ENCODE data around the gene LHFPL2.

LHFPL2 gene

DNA sequence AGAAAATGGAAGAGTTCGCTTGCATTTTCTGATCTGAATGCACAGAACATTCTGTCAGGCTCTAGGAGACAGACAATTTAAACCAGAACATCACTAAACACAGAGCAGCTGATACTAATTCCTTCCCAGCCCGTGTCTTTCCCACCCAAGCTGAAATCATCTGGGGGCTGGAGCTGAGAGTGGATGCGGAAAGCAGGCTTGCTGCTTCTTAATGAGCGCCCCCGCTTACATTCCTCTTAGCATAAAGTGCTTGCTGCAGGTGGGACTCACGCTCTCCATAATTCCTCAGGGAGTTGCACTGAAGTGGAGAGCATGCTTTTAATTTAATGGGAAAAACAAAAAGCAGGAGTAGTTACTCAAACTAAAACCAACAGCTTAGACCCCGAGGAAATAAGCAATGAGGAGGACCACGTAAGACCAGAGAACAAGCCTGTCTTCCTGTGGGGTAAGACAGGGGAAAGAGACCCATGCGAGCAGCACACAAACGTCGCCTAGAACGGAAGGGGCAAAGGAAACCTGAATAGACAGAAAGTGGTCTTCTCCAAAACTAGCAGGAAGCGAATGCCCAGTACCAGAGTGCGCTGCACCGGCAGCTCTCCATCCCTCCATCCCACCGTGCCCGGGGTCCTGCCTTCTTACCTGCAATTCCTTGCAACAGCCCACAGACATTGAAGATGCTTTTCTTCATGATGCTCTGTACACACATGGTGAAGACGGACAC, 139.3 kb downstream of the LHFPL2 start:
- no peaks in the 10 kb centered on the region for H3K4me1 ChIP-seq (ENCODE audit: control insufficient read depth, insufficient read depth, low read length, poor library complexity, severe bottlenecking)
- H3K27me3 ChIP-seq (replicated peaks; ENCODE audit: control insufficient read depth, insufficient read depth, low read length, poor library complexity, severe bottlenecking) = peaks cover 4% of the 10 kb centered on the region
- H3K9me3 ChIP-seq (ENCODE audit: control insufficient read depth, low read length) = no peaks in the 10 kb centered on the region
- H3K4me3 ChIP-seq (ENCODE audit: insufficient read depth, low read depth, low read length, poor library complexity, severe bottlenecking) = peak overlapping the region; percentile 65
- no peaks in the 10 kb centered on the region for H3K36me3 ChIP-seq (ENCODE audit: control insufficient read depth, insufficient read depth, low read length)
- no peak for DNase-seq
- H3K27ac ChIP-seq (ENCODE audit: insufficient read depth, low read length, poor library complexity, severe bottlenecking) = no peak overlapping the region

- H3K4me3 ChIP-seq (ENCODE audit: insufficient read depth, low read depth, low read length, poor library complexity, severe bottlenecking) = no peak overlapping the region
- H3K36me3 ChIP-seq (ENCODE audit: control insufficient read depth, insufficient read depth, low read length) = no peaks in the 10 kb centered on the region
- no peak overlapping the region for H3K27ac ChIP-seq (ENCODE audit: insufficient read depth, low read length, poor library complexity, severe bottlenecking)
- H3K27me3 ChIP-seq (replicated peaks; ENCODE audit: control insufficient read depth, insufficient read depth, low read length, poor library complexity, severe bottlenecking) = peaks cover 4% of the 10 kb centered on the region
- DNase-seq = no peak
- H3K9me3 ChIP-seq (ENCODE audit: control insufficient read depth, low read length) = no peaks in the 10 kb centered on the region
- H3K4me1 ChIP-seq (ENCODE audit: control insufficient read depth, insufficient read depth, low read length, poor library complexity, severe bottlenecking) = no peaks in the 10 kb centered on the region
These were observed 140.3 kb downstream of the LHFPL2 start for GRCh38 chr5:78508186-78508765.

GRCh38 chr5:78507531-78507930, 141.0 kb downstream of the LHFPL2 start:
- H3K4me3 ChIP-seq (ENCODE audit: insufficient read depth, low read depth, low read length, poor library complexity, severe bottlenecking) = no peak overlapping the region
- H3K27me3 ChIP-seq (replicated peaks; ENCODE audit: control insufficient read depth, insufficient read depth, low read length, poor library complexity, severe bottlenecking) = peaks cover 4% of the 10 kb centered on the region
- DNase-seq = no peak
- H3K4me1 ChIP-seq (ENCODE audit: control insufficient read depth, insufficient read depth, low read length, poor library complexity, severe bottlenecking) = no peaks in the 10 kb centered on the region
- no peak overlapping the region for H3K27ac ChIP-seq (ENCODE audit: insufficient read depth, low read length, poor library complexity, severe bottlenecking)
- no peaks in the 10 kb centered on the region for H3K9me3 ChIP-seq (ENCODE audit: control insufficient read depth, low read length)
- H3K36me3 ChIP-seq (ENCODE audit: control insufficient read depth, insufficient read depth, low read length) = no peaks in the 10 kb centered on the region

DNA sequence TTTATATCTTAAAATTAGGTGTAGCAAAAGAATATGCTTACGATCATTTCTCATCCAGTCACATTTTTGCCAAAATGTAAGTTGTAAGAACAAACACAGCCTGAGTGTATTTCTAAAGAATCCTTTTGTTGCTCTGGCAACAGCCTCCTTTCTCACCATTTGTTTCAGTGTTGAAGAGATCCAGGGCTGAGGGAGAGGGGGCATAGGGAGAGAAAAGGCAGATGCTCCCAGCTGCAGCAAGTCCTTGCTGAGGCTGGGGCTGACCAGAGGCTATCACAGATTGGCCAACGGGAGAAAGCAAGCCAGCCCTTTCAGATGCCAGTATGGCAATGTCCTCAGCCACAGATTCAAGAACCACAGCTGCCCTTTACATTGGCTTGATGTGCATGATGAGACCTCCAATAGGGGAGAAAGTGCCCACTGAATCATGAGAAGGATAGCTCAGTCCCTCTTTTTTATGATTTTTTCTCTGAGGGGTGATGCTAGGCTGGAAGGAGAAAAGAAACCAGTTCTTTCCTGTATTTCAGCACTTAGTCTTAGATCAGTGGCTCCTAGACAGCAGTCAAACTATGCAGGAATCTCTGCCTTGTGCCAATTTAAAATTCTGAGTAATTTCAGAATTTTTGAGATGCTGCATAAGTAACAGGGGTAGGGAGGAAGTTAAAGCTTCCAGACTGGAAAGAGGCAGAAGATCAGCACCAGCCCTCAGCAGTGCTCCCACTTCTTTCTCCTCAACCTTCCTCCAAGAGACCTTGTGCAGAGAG, 142.1 kb downstream of the LHFPL2 start:
- Histone ChIP-seq H3K4me3 (ENCODE audit: insufficient read depth, low read depth, low read length, poor library complexity, severe bottlenecking) (no peak overlapping the region), H3K27me3 (replicated peaks; ENCODE audit: control insufficient read depth, insufficient read depth, low read length, poor library complexity, severe bottlenecking) (peaks cover 4% of the 10 kb centered on the region), H3K4me1 (ENCODE audit: control insufficient read depth, insufficient read depth, low read length, poor library complexity, severe bottlenecking) (no peaks in the 10 kb centered on the region), H3K27ac (ENCODE audit: insufficient read depth, low read length, poor library complexity, severe bottlenecking) (no peak overlapping the region), H3K36me3 (ENCODE audit: control insufficient read depth, insufficient read depth, low read length) (no peaks in the 10 kb centered on the region), H3K9me3 (ENCODE audit: control insufficient read depth, low read length) (no peaks in the 10 kb centered on the region)
- no peak for DNase-seq

- Histone ChIP-seq H3K27ac (ENCODE audit: insufficient read depth, low read length, poor library complexity, severe bottlenecking) (no peak overlapping the region), H3K4me1 (ENCODE audit: control insufficient read depth, insufficient read depth, low read length, poor library complexity, severe bottlenecking) (no peaks in the 10 kb centered on the region)
These were observed 142.7 kb downstream of the LHFPL2 start for GRCh38 chr5:78505860-78506259.

DNA sequence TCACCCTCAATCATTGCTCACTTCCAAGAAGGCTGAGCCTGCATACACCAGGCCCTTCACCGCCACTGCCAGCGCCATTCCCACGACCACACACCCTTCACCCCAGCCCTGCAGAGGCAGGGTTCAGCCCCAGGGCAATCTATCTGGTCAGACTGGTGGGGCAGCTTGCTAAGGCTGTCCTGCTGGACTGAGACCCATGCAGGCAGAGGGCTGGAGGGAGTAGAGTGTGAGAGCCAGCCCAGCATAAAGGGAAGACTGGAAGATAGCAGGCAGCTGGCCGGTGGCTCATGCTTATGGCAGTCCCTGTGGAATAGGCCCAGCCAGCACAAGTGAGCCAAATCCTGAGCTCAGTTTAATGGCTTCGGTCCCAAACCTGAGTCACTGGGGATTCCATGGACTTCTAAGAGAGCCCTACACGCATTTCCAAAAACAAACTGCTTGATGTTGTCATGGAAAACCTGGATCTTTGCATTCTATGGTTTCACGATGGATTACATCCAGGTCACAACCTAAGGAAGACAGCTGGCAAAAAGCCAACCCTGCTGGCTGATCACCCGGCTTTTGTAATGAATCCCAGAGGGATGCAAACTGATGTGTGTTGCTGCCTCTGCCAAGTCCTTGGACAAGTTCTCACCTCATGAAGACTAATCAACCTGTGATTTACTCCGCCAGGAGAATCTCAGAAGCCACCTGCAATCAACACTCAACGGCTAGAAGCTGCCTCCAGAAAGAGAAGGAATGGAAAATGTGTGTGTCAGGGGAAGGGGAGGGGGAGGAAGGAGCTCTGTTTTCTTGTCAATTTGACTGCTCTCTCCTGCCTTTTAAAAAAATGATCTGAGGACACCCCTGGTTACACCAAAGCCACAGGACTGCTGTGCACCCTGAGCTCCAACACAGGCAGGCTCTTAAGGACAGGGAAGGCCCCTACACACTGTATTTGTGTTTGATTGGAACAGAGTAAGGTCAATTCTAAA, 143.6 kb downstream of the LHFPL2 start:
- Histone ChIP-seq H3K4me3 (ENCODE audit: insufficient read depth, low read depth, low read length, poor library complexity, severe bottlenecking) (no peak overlapping the region), H3K27ac (ENCODE audit: insufficient read depth, low read length, poor library complexity, severe bottlenecking) (no peak overlapping the region)
- no peak for DNase-seq

More at GRCh38 chr5:78505860-78506259, 142.7 kb downstream of the LHFPL2 start:
- Histone ChIP-seq H3K4me3 (ENCODE audit: insufficient read depth, low read depth, low read length, poor library complexity, severe bottlenecking) (no peak overlapping the region), H3K27me3 (replicated peaks; ENCODE audit: control insufficient read depth, insufficient read depth, low read length, poor library complexity, severe bottlenecking) (peaks cover 7% of the 10 kb centered on the region), H3K9me3 (ENCODE audit: control insufficient read depth, low read length) (no peaks in the 10 kb centered on the region), H3K36me3 (ENCODE audit: control insufficient read depth, insufficient read depth, low read length) (no peaks in the 10 kb centered on the region)
- no peak for DNase-seq

GRCh38 chr5:78503958-78504653, 144.5 kb downstream of the LHFPL2 start:
- no peak overlapping the region for H3K4me3 ChIP-seq (ENCODE audit: insufficient read depth, low read depth, low read length, poor library complexity, severe bottlenecking)

More for the DNA sequence above, 143.6 kb downstream of the LHFPL2 start:
- Histone ChIP-seq H3K4me1 (ENCODE audit: control insufficient read depth, insufficient read depth, low read length, poor library complexity, severe bottlenecking) (no peaks in the 10 kb centered on the region), H3K9me3 (ENCODE audit: control insufficient read depth, low read length) (no peaks in the 10 kb centered on the region), H3K36me3 (ENCODE audit: control insufficient read depth, insufficient read depth, low read length) (no peaks in the 10 kb centered on the region), H3K27me3 (replicated peaks; ENCODE audit: control insufficient read depth, insufficient read depth, low read length, poor library complexity, severe bottlenecking) (peaks cover 3% of the 10 kb centered on the region)

GRCh38 chr5:78501411-78502352, 146.9 kb downstream of the LHFPL2 start:
- H3K27me3 ChIP-seq (replicated peaks; ENCODE audit: control insufficient read depth, insufficient read depth, low read length, poor library complexity, severe bottlenecking) = peaks cover 3% of the 10 kb centered on the region
- DNase-seq = no peak
- no peaks in the 10 kb centered on the region for H3K9me3 ChIP-seq (ENCODE audit: control insufficient read depth, low read length)
- H3K4me1 ChIP-seq (ENCODE audit: control insufficient read depth, insufficient read depth, low read length, poor library complexity, severe bottlenecking) = no peaks in the 10 kb centered on the region
- H3K27ac ChIP-seq (ENCODE audit: insufficient read depth, low read length, poor library complexity, severe bottlenecking) = no peak overlapping the region
- H3K4me3 ChIP-seq (ENCODE audit: insufficient read depth, low read depth, low read length, poor library complexity, severe bottlenecking) = no peak overlapping the region
- H3K36me3 ChIP-seq (ENCODE audit: control insufficient read depth, insufficient read depth, low read length) = no peaks in the 10 kb centered on the region

More at GRCh38 chr5:78503958-78504653, 144.5 kb downstream of the LHFPL2 start:
- Histone ChIP-seq H3K9me3 (ENCODE audit: control insufficient read depth, low read length) (no peaks in the 10 kb centered on the region), H3K36me3 (ENCODE audit: control insufficient read depth, insufficient read depth, low read length) (no peaks in the 10 kb centered on the region), H3K27me3 (replicated peaks; ENCODE audit: control insufficient read depth, insufficient read depth, low read length, poor library complexity, severe bottlenecking) (peaks cover 3% of the 10 kb centered on the region), H3K4me1 (ENCODE audit: control insufficient read depth, insufficient read depth, low read length, poor library complexity, severe bottlenecking) (no peaks in the 10 kb centered on the region), H3K27ac (ENCODE audit: insufficient read depth, low read length, poor library complexity, severe bottlenecking) (no peak overlapping the region)
- DNase-seq = no peak
